ENCODE results near the gene ATXN1. TPM values are rescaled to one million over a fixed set of nuclear protein-coding genes. Genes with fewer than 3 reads are reported as not detected.

The ATXN1 gene
- polyA plus RNA-seq, 2 of the 4 experiments (the other 2 are of a cell fraction) = 2.9 to 8.3 TPM

GRCh38 chr6:16491666-16492313 lies 269.5 kb downstream of the ATXN1 start:
- CTCF ChIA-PET = no interaction called here
- Histone ChIP-seq H3K4me1 (no peaks in the 10 kb centered on the region), H3K4me3 (no peak overlapping the region), H3K27ac (no peak overlapping the region), H3K4me2 (no peak overlapping the region), H3K9me3 (no peaks in the 10 kb centered on the region)
- ATAC-seq = no peak
- POLR2A ChIA-PET = no interaction called here
- no peak for DNase-seq (ENCODE audit: low read depth in 1 of 2, low spot score in 1 of 2)
- FAIRE-seq = no peak
- 91% methylated on average over 4 of the region's 5 CpGs for WGBS (ENCODE audit: missing lambda C conversion rate)
- no peak for TF ChIP-seq SREBF2 (IDR thresholded peaks at IDR 0.05)
- no peak for TF ChIP-seq KDM1A (IDR thresholded peaks at IDR 0.05; ENCODE audit: low read depth)
- no peak for TF ChIP-seq ESRRA (IDR thresholded peaks at IDR 0.05; ENCODE audit: borderline replicate concordance, low read length)
- TF ChIP-seq BCL3 (IDR thresholded peaks at IDR 0.05) = no peak
- no peak for TF ChIP-seq KDM5A (IDR thresholded peaks at IDR 0.05)
- no peak for TF ChIP-seq GATA3 (IDR thresholded peaks at IDR 0.05; ENCODE audit: borderline replicate concordance)
- TF ChIP-seq MAZ (IDR thresholded peaks at IDR 0.05; ENCODE audit: borderline replicate concordance, low read depth, low read length) = no peak

GRCh38 chr6:16490616-16491015 lies 270.6 kb downstream of the ATXN1 start:
- ChIA-PET CTCF (no interaction called here), POLR2A (interaction anchor here (0.6 kb wide), 1 partner anchor 360 kb away, joined by 3 read pairs; no protein-coding TSS in a partner anchor)
- Histone ChIP-seq H3K4me1 (no peaks in the 10 kb centered on the region), H3K9me3 (no peaks in the 10 kb centered on the region), H3K27ac (no peak overlapping the region), H3K4me3 (no peak overlapping the region), H3K4me2 (no peak overlapping the region)
- no peak for FAIRE-seq
- no peak for TF ChIP-seq FOSL2 (IDR thresholded peaks at IDR 0.05)
- TF ChIP-seq FOSL2 (CRISPR knock-in tag; IDR thresholded peaks at IDR 0.05) = no peak
- ATAC-seq = no peak
- 85% methylated on average over 2 of the region's 2 CpGs for WGBS (ENCODE audit: missing lambda C conversion rate)
- DNase-seq (ENCODE audit: low read depth in 1 of 2, low spot score in 1 of 2) = no peak

- FAIRE-seq (no peak), ATAC-seq (no peak), DNase-seq (ENCODE audit: low read depth in 1 of 2, low spot score in 1 of 2) (no peak)
- CTCF ChIA-PET = no interaction called here
- no peaks in the 10 kb centered on the region for H3K9me3 ChIP-seq
- H3K4me1 ChIP-seq = no peaks in the 10 kb centered on the region
- H3K4me3 ChIP-seq = no peak overlapping the region
- H3K27ac ChIP-seq = no peak overlapping the region
- 85% methylated on average over 2 of the region's 2 CpGs for WGBS (ENCODE audit: missing lambda C conversion rate)
- POLR2A ChIA-PET = no interaction called here
- no peak overlapping the region for H3K4me2 ChIP-seq
- TF ChIP-seq CEBPB (IDR thresholded peaks at IDR 0.05) (no peak), HOXB5 (CRISPR knock-in tag; IDR thresholded peaks at IDR 0.05) (no peak), BHLHE40 (IDR thresholded peaks at IDR 0.05; ENCODE audit: low read depth, low read length) (no peak), SMC3 (IDR thresholded peaks at IDR 0.05) (no peak), HEYL (CRISPR knock-in tag; IDR thresholded peaks at IDR 0.05) (no peak), HMGXB4 (CRISPR knock-in tag; IDR thresholded peaks at IDR 0.05; ENCODE audit: borderline replicate concordance) (no peak), BCL3 (IDR thresholded peaks at IDR 0.05) (no peak)
Observed at GRCh38 chr6:16488813-16489212, 272.4 kb downstream of the ATXN1 start.

- Histone ChIP-seq H3K4me3 (no peak overlapping the region), H3K4me2 (no peak overlapping the region), H3K27ac (no peak overlapping the region), H3K9me3 (peaks cover 3% of the 10 kb centered on the region; the same call in 1 of the 3 replicates), H3K4me1 (no peaks in the 10 kb centered on the region)
- DNase-seq (ENCODE audit: low read depth in 1 of 2, low spot score in 1 of 2) = no peak
- no peak for ATAC-seq
- ChIA-PET POLR2A (no interaction called here), CTCF (no interaction called here)
- whole genome bisulfite sequencing (ENCODE audit: missing lambda C conversion rate) = 91% methylated on average over 6 of the region's 6 CpGs
- no peak for FAIRE-seq
- no peak for TF ChIP-seq SMC3 (IDR thresholded peaks at IDR 0.05)
- TF ChIP-seq ZSCAN20 (CRISPR knock-in tag; IDR thresholded peaks at IDR 0.05) = no peak
- TF ChIP-seq CTCF (IDR thresholded peaks at IDR 0.05) = no peak
- no peak for TF ChIP-seq ELK1 (IDR thresholded peaks at IDR 0.05; ENCODE audit: low read depth, low read length)
- no peak for TF ChIP-seq USF2 (IDR thresholded peaks at IDR 0.05)
- no peak for TF ChIP-seq ZFP36 (IDR thresholded peaks at IDR 0.05; ENCODE audit: borderline replicate concordance, partially characterized antibody)
- TF ChIP-seq JUNB (IDR thresholded peaks at IDR 0.05) = no peak
- no peak for TF ChIP-seq HOXB5 (CRISPR knock-in tag; IDR thresholded peaks at IDR 0.05)
Observed at GRCh38 chr6:16487996-16488674, 273.1 kb downstream of the ATXN1 start.
